GM12874 (cell line): ENCODE results near the gene MIER3.

Source experiments
- CTCF ChIP-seq: IDR thresholded peaks from 2 replicates; pipeline ENCODE4 v1.5.1; 2011; ENCODE audit warnings: low read depth, mild to moderate bottlenecking, control low read depth, low read length, moderate library complexity; ENCODE audit not compliant: insufficient read depth

Gene MIER3

GRCh38 chr5:56910210-56910965 is 41.5 kb downstream of the MIER3 start:
- no peak for TF ChIP-seq CTCF

GRCh38 chr5:56909294-56910209 is 42.4 kb downstream of the MIER3 start, which contains the start of gene SETD9:
SETD9 (plus strand) TSS chr5:56909596; CDS start chr5:56909646, 50 bp downstream.
- no peak for TF ChIP-seq CTCF

- no peak for TF ChIP-seq CTCF
These were observed 43.0 kb downstream of the MIER3 start for GRCh38 chr5:56908942-56909293.

GRCh38 chr5:56900858-56901578 is 50.9 kb downstream of the MIER3 start:
- TF ChIP-seq CTCF = peak; percentile 55; the same call in 1 of the 2 replicates

GRCh38 chr5:56900395-56900794 is 51.5 kb downstream of the MIER3 start:
- no peak for TF ChIP-seq CTCF

GRCh38 chr5:56898213-56898612 is 53.7 kb downstream of the MIER3 start:
- TF ChIP-seq CTCF = no peak

GRCh38 chr5:56896763-56897162 is 55.2 kb downstream of the MIER3 start:
- no peak for TF ChIP-seq CTCF
